ENCODE data around the gene FAM110A.
"Not testable (repeated sequence)": the region's sequence is repeated elsewhere in the genome, so short reads cannot be mapped to it uniquely, and the experiment has no call there.

The FAM110A gene

GRCh38 chr20:822651-823573 lies 10.6 kb upstream of the FAM110A start:
- no peak for DNase-seq (ENCODE audit: low read depth in 2 of 3, low spot score in 1 of 3)

GRCh38 chr20:823574-823902 lies 10.0 kb upstream of the FAM110A start:
- no peak for DNase-seq (ENCODE audit: low read depth in 2 of 3, low spot score in 1 of 3)

- no peak for DNase-seq (ENCODE audit: low read depth in 2 of 3, low spot score in 1 of 3)
Measured at GRCh38 chr20:824490-824889, 9.0 kb upstream of the FAM110A start.

GRCh38 chr20:824916-825315 lies 8.6 kb upstream of the FAM110A start:
- no peak for DNase-seq (ENCODE audit: low read depth in 2 of 3, low spot score in 1 of 3)

DNA sequence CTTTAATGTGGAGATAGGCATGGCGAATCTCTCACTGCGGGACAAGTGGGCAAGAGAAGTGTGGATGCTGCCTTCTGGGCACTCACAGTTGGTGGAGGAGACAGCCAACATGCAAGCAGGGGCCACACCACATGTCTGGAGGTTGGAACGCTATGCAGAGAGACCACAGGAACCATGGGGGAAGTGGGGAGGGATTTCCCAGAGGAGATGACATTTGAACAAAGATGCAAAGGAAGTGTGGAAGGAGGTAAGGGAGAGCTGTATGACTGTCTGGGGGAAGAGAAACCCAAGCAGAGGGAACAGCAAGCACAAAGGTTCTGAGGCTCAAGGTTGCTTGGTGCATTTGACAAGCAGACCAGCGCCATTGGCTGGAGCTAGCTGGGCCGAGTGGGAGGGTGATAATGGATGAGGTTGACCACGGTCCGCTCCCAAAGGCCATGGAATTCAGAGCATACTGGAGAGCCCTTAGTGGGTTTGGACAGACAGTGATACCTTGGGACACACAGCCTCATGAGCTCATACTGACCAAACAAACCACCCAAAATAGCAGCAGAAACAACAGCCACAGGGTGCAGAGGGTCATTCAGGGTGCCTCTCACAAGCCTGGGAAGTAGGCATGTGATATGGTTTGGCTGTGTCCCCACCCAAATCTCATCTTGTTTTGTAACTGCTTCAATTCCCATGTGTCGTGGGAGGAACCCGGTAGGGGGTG lies 7.6 kb upstream of the FAM110A start:
- no peak for DNase-seq (ENCODE audit: low read depth in 2 of 3, low spot score in 1 of 3)

- no peak for DNase-seq (ENCODE audit: low read depth in 2 of 3, low spot score in 1 of 3)
Measured at GRCh38 chr20:826695-827323, 6.7 kb upstream of the FAM110A start.

DNA sequence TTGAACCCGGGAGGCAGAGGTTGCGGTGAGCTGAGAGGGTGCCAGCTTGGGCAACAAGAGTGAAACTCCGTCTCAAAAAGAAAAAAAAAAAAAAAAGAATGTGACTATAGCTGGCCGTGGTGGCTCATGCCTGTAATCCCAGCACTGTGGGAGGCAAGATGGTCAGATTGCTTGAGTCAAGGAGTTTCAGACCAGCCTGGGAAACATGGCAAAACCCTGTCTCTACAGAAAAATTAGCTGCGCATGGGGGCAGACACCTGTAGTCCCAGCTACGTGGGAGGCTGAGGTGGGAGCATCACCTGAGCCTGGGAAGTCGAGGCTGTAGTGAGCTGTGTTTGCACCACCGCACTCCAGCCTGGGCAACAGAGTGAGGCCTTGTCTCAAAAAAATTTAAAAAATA lies 5.5 kb upstream of the FAM110A start:
- DNase-seq (ENCODE audit: low read depth in 2 of 3, low spot score in 1 of 3), result not testable (repeated sequence)

DNA sequence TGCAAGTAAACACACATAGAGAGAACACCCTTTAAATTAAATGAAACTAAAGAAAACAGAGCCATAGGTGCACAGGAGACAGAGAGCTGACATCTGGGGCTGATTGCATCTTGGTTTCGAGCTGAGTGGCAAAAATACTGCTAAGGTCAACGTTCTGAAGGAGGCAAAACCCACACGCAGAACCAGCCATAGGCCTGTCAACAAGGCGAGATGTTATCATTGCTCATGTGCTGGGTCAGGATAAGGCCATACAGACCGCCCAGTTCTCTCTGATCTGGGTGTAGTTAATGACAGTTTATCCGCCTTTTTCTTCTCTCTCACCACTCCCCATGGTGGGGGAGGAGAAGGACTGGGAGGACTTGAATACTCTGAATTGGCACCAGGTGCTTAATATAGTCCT lies 4.5 kb upstream of the FAM110A start:
- DNase-seq (ENCODE audit: low read depth in 2 of 3, low spot score in 1 of 3), result no peak

DNA sequence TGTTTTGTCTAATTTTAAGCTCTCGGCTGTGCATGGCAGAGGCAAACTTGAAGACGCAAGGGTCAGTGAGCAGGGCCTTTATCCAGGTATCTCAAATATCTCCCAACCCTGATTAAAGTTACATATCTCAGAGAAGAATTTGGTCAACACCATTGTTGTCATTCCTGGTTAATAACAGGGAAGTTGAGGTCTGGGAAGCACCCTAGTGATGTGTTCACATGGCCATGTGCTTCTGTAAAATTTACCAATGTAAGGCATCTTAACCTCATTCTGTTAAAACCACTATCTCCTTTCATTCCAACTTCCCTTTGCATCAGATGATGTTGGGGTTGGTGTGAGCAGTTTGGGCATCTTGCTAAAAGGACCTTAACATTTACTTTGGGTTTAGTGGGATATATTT lies 4.0 kb upstream of the FAM110A start:
- DNase-seq (ENCODE audit: low read depth in 2 of 3, low spot score in 1 of 3), result no peak

GRCh38 chr20:830011-830521 lies 3.4 kb upstream of the FAM110A start:
- DNase-seq (ENCODE audit: low read depth in 2 of 3, low spot score in 1 of 3), result no peak

DNA sequence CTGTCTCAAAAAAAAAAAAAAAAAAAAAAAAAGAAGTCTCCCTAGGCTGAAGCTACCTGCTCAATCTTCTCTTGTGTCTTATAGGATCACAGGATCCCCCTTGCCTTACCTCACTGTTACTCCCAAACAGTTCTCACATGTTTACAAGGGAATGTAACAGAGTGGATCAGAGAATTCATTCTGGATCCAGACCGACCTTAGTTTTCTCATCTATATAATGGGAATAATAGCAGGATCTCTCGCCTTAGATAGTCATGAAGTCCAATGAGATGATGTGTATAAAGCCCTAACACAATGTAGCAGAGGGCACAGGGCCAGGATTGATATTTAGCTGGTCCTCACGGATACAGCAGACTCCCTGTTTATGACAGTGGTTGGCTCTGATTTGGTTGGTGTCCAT lies 2.3 kb upstream of the FAM110A start:
- DNase-seq (ENCODE audit: low read depth in 2 of 3, low spot score in 1 of 3), result no peak

DNA sequence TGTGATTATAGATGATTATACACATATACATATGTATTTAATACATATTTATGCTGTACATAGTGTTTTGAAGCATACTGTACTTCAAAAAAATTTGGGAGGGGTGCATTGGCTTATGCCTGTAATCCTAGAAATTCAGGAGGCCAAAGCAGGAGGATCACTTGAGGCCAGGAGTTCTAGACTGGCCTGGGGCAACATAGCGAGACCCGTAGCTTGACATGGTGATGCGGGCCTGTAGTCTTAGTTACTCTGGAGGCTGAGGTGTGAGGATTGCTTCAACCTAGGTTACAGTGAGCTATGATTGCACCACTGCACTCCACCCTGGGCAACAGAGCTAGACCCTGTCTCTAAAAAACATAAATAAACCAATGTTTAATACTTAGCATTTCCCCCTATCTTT lies 1.6 kb upstream of the FAM110A start:
- no peak for DNase-seq (ENCODE audit: low read depth in 2 of 3, low spot score in 1 of 3)

DNA sequence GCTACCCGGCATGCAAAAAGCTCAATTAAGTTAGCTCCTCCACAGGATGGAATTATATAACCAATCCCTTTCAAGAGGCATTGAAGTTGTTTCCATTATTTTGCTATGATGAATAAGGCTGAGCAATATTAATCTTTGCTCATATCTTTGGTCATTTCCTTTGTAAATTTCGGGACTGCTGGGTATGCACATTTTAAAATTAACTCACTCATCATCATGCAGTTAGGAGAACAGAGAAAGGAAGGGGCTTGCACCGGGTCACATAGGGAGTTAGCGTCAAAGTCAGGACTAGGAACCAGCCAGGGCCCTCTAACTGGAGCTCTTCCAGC lies 430 bp upstream of the FAM110A start:
- no peak for DNase-seq (ENCODE audit: low read depth in 2 of 3, low spot score in 1 of 3)

DNA sequence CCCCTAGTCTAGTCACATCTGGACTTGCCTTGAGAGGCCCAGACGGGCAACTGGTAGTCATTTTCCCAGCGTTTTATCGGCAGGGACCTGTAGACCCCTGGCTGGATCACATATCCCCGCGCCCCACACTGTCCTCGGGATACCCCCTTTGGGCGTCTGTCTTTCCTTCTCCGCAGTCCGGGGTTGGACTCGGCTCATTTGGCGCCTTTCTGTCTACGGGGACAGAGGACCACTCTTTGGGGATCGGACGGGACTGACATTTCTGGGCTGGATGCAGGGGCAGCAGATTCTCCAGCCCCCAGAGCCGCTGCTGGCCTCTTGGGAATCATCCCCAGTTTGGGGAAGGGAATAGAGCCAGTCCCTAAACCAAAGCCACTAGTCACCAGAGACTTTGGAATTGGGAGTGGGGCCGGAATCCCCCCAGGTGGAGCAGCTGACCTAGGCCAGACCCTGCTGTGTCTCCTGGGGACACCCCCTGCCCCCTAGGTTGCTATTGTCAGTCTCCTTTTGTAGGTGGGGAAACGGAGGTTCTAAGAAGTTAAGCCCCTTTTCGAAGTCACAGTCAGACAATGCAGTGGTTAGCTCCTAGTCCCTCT lies 734 bp downstream of the FAM110A start:
- no peak for DNase-seq (ENCODE audit: low read depth in 2 of 3, low spot score in 1 of 3)

DNA sequence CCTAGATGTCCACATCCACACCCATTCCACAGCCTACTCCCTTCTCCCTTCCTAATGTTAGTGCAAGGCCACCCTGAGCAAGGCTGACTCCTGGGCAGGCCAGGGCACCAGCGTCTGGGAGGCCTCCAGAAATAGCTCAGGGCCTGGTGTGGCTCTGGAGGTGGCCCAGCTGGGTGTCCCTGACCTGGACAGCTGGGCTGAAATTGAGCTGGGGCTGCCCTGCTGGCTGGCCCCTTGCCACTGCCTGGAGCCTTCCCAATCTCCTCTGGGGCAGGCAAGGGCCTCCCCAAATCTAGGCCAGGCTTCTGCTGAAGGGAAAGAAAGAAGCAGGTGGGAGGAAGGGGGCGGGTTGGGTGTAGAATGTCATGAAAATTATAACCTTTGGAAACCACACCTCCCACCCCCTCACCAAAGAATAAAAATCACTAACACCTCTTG lies 2.1 kb downstream of the FAM110A start:
- DNase-seq (ENCODE audit: low read depth in 2 of 3, low spot score in 1 of 3), result no peak

GRCh38 chr20:836190-836589 lies 2.7 kb downstream of the FAM110A start:
- DNase-seq (ENCODE audit: low read depth in 2 of 3, low spot score in 1 of 3), result no peak

DNA sequence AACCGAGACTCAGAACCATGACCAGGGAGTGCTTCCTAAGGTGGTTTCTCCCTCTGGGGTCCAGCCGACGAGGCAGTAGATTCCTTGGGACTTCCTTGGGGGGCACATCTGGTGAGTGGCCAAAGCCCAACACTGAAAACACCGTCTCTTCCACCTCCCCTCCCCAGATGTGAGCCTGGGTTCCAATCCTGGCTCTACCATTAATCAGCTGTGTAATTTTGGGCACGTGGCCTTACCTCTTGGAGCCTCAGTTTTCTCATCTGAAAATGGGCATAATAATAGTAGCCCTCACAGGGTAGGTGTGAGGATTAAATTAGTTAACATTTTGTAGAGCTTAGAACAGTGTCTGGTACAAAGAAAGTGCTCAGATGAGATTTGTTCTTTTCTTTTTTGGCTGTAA lies 5.5 kb downstream of the FAM110A start:
- no peak for DNase-seq (ENCODE audit: low read depth in 2 of 3, low spot score in 1 of 3)

GRCh38 chr20:839626-840025 lies 6.1 kb downstream of the FAM110A start:
- DNase-seq (ENCODE audit: low read depth in 2 of 3, low spot score in 1 of 3), result no peak

GRCh38 chr20:840503-840857 lies 7.0 kb downstream of the FAM110A start:
- no peak for DNase-seq (ENCODE audit: low read depth in 2 of 3, low spot score in 1 of 3)

- DNase-seq (ENCODE audit: low read depth in 2 of 3, low spot score in 1 of 3), result no peak
Measured at GRCh38 chr20:840858-841567, 7.5 kb downstream of the FAM110A start.
